B cell (primary cell): Measurements from ENCODE around the gene TMEM163. TPM values are rescaled to one million over a fixed set of nuclear protein-coding genes. Genes with fewer than 3 reads are reported as not detected.

ENCODE experiments used
- ATAC-seq: fragments of 200-7000 bp; cut with Tn5 transposase; one replicate; pipeline ENCODE4 v1.10.0; 2021; ENCODE audit warnings: low read depth, mild to moderate bottlenecking, moderate number of reproducible peaks, moderate library complexity
- CTCF ChIA-PET: fragments of 350-600 bp; sonication (Branson Sonifier 250); formaldehyde crosslinking; loops from one replicate; lab custom pipeline; 2021; ENCODE audit warnings: antibody characterized with exemption, inconsistent platforms; lab: Charles Lee
- POLR2A ChIA-PET: fragments of 350-600 bp; sonication (Branson Sonifier 250); formaldehyde crosslinking; loops from one replicate; lab custom pipeline; 2021; ENCODE audit warnings: antibody characterized with exemption; lab: Charles Lee
- DNase-seq: peaks from one replicate; pipeline ENCODE4 v3.0.0; 2013
- H2AFZ ChIP-seq: 2 replicates; pipeline ENCODE4 v1.6.1; 2012; ENCODE audit warnings: mild to moderate bottlenecking, low read depth, low read length; ENCODE audit not compliant: insufficient read depth, poor library complexity, severe bottlenecking
- H3K27ac ChIP-seq, 2 donors: 1 replicate in 1 of 2; 2 replicates in 1 of 2; pipeline ENCODE4 v1.5.1; 2012 to 2013; ENCODE audit warnings: low read length in 2 of 2, mild to moderate bottlenecking in 2 of 2, moderate library complexity in 1 of 2
- H3K27me3 ChIP-seq, 4 experiments: fragments of 200-600 bp in 1 of 4; sonication (generic) in 1 of 4; replicated peaks in 1 of 4; 1 replicate in 2 of 4; 2 replicates in 2 of 4; pipeline versions ENCODE4 v1.6.1 to v1.7.0; 2013 to 2016; ENCODE audit warnings: low read length in 3 of 4, mild to moderate bottlenecking in 2 of 4, mixed read lengths in 1 of 4, moderate library complexity in 1 of 4; ENCODE audit not compliant: insufficient read depth in 4 of 4, control insufficient read depth in 3 of 4; ENCODE audit errors: control extremely low read depth in 1 of 4
- H3K36me3 ChIP-seq, 2 experiments: replicated peaks in 1 of 2; 1 replicate in 1 of 2; 2 replicates in 1 of 2; pipeline versions ENCODE4 v1.6.1 to v1.7.1; 2013; ENCODE audit warnings: low read length in 1 of 2; ENCODE audit not compliant: insufficient read depth in 2 of 2, control insufficient read depth in 1 of 2; ENCODE audit errors: control extremely low read depth in 1 of 2, extremely low read depth in 1 of 2
- H3K4me1 ChIP-seq, 2 donors: fragments of 200-600 bp in 1 of 2; sonication (generic) in 1 of 2; 1 replicate in 1 of 2; 2 replicates in 1 of 2; pipeline versions ENCODE4 v1.5.1 to v1.6.1; 2013 to 2017; ENCODE audit warnings: low read length in 2 of 2; ENCODE audit not compliant: control insufficient read depth in 2 of 2, insufficient read depth in 2 of 2
- H3K4me2 ChIP-seq: replicated peaks from 2 replicates; pipeline ENCODE3; 2012; ENCODE audit warnings: mild to moderate bottlenecking, low read depth, low read length; ENCODE audit not compliant: poor library complexity, severe bottlenecking
- H3K4me3 ChIP-seq, 5 experiments: fragments of 200-600 bp in 1 of 5; sonication (generic) in 1 of 5; 1 replicate in 3 of 5; 2 replicates in 2 of 5; pipeline versions ENCODE4 v1.5.1 to v1.7.0; 2011 to 2016; ENCODE audit warnings: low read length in 4 of 5, mild to moderate bottlenecking in 4 of 5, low read depth in 2 of 5, control low read depth in 1 of 5, moderate library complexity in 1 of 5; ENCODE audit not compliant: insufficient read depth in 1 of 5; ENCODE audit errors: control extremely low read depth in 1 of 5, extremely low read depth in 1 of 5
- H3K79me2 ChIP-seq: fragments of 200-600 bp; sonication (generic); one replicate; pipeline ENCODE4 v1.6.0; 2016; ENCODE audit warnings: low read length; ENCODE audit not compliant: control insufficient read depth, insufficient read depth
- H3K9ac ChIP-seq: fragments of 200-600 bp; sonication (generic); 2 replicates; pipeline ENCODE4 v1.6.1; 2017; ENCODE audit warnings: mild to moderate bottlenecking, low read length, moderate library complexity
- H3K9me3 ChIP-seq, 3 donors: one replicate each; pipeline versions ENCODE4 v1.6.1 to v1.7.1; 2013; ENCODE audit warnings: low read length in 2 of 3; ENCODE audit not compliant: control insufficient read depth in 2 of 3, insufficient read depth in 1 of 3; ENCODE audit errors: control extremely low read depth in 1 of 3
- H4K20me1 ChIP-seq: 2 replicates; pipeline ENCODE4 v1.6.0; 2012; ENCODE audit warnings: mild to moderate bottlenecking, low read length; ENCODE audit not compliant: insufficient read depth, control insufficient read depth, poor library complexity, severe bottlenecking
- H3K27ac Mint-ChIP-seq: one replicate; pipeline ENCODE4 v1.8.0; 2021; ENCODE audit warnings: mixed read lengths
- H3K27me3 Mint-ChIP-seq: one replicate; pipeline ENCODE4 v1.8.0; 2021; ENCODE audit warnings: mixed read lengths
- H3K4me1 Mint-ChIP-seq: one replicate; pipeline ENCODE4 v1.8.0; 2021; ENCODE audit warnings: mixed read lengths
- H3K4me3 Mint-ChIP-seq: one replicate; pipeline ENCODE4 v1.8.0; 2021; ENCODE audit warnings: mixed read lengths
- H3K9me3 Mint-ChIP-seq: one replicate; pipeline ENCODE4 v1.8.0; 2022; ENCODE audit warnings: mixed read lengths; ENCODE audit not compliant: insufficient read depth
- CTCF ChIP-seq: fragments of 200-600 bp; IDR thresholded peaks from one replicate; pipeline ENCODE4 v1.8.0; 2022; ENCODE audit warnings: antibody characterized with exemption, mild to moderate bottlenecking
- EZH2 ChIP-seq: IDR thresholded peaks from 2 replicates; pipeline ENCODE4 v1.6.1; 2012; ENCODE audit warnings: borderline replicate concordance, low read depth, mild to moderate bottlenecking, moderate library complexity, low read length; ENCODE audit not compliant: insufficient read depth, poor library complexity, severe bottlenecking
- WGBS: methylation state at CpG from one replicate; pipeline ENCODE4 v1.1.5; 2013; ENCODE audit warnings: missing lambda C conversion rate; ENCODE audit not compliant: insufficient coverage; 5-methylcytosine and 5-hydroxymethylcytosine counted together
- intact Hi-C: fragments of 100-400 bp; cut with micrococcal nuclease; formaldehyde crosslinking; loops from one replicate; pipeline ENCODE4 v1.10.0; 2022
- polyA plus RNA-seq: library from polyadenylated mRNA; depleted of rRNA; stranded (reverse); fragments of >200 nt; gene quantifications from 2 replicates; pipeline ENCODE4 v1.2.3, GENCODE V29; 2012
- total RNA-seq, 2 donors: library from RNA; stranded (reverse); fragments of 120-200 nt in 1 of 2; gene quantifications; 1 replicate in 1 of 2; 2 replicates in 1 of 2; pipeline versions ENCODE4 v1.2.3 to v1.2.4, GENCODE V29; 2013 to 2022

The TMEM163 gene
- total and polyA plus RNA-seq, 2 donors (not counting 1 experiment from before 2014, with no cell fraction given): 2.6 to 5.6 TPM

- ChIA-PET CTCF (no interaction called here), POLR2A (no interaction called here)
- Histone ChIP-seq H3K9me3 (no peaks in the 10 kb centered on the region), H3K27ac (no peak overlapping the region), H3K4me1 (no peaks in the 10 kb centered on the region), H3K27me3 (no peaks in the 10 kb centered on the region), H2AFZ (no peak overlapping the region), H4K20me1 (no peaks in the 10 kb centered on the region), H3K36me3 (no peaks in the 10 kb centered on the region), H3K4me2 (no peak overlapping the region), H3K4me3 (no peak overlapping the region), H3K79me2 (no peaks in the 10 kb centered on the region), H3K9ac (no peak overlapping the region)
- no peak for ATAC-seq
- H3K27me3 Mint-ChIP-seq: no peaks in the 10 kb centered on the region
- no peak for TF ChIP-seq CTCF
- no peak for TF ChIP-seq EZH2
- no peaks in the 10 kb centered on the region for H3K4me1 Mint-ChIP-seq
- 89% methylated on average over 3 of the region's 9 CpGs for WGBS
- intact Hi-C loops: no loop called here
- H3K9me3 Mint-ChIP-seq: no peaks in the 10 kb centered on the region
- H3K4me3 Mint-ChIP-seq: no peak overlapping the region
- H3K27ac Mint-ChIP-seq: no peak overlapping the region
- DNase-seq: no peak
These were observed 218.4 kb downstream of the TMEM163 start for GRCh38 chr2:134500211-134500935.

GRCh38 chr2:134499307-134499926 lies 219.4 kb downstream of the TMEM163 start:
- no peaks in the 10 kb centered on the region for H3K4me1 ChIP-seq
- H3K4me3 ChIP-seq: no peak overlapping the region
- intact Hi-C loops: no loop called here
- H3K4me2 ChIP-seq: no peak overlapping the region
- H3K27me3 Mint-ChIP-seq: no peaks in the 10 kb centered on the region
- H3K9me3 ChIP-seq: no peaks in the 10 kb centered on the region
- H3K9me3 Mint-ChIP-seq: no peaks in the 10 kb centered on the region
- CTCF ChIA-PET: no interaction called here
- no peak overlapping the region for H3K27ac ChIP-seq
- ATAC-seq (no peak), DNase-seq (no peak)
- no peak overlapping the region for H3K27ac Mint-ChIP-seq
- H3K4me1 Mint-ChIP-seq: no peaks in the 10 kb centered on the region
- H3K79me2 ChIP-seq: no peaks in the 10 kb centered on the region
- POLR2A ChIA-PET: no interaction called here
- H3K9ac ChIP-seq: no peak overlapping the region
- no peak overlapping the region for H3K4me3 Mint-ChIP-seq
- no peaks in the 10 kb centered on the region for H4K20me1 ChIP-seq
- 73% methylated on average over 6 of the region's 9 CpGs for WGBS
- H3K27me3 ChIP-seq: no peaks in the 10 kb centered on the region
- TF ChIP-seq CTCF (no peak), EZH2 (no peak)
- H3K36me3 ChIP-seq: no peaks in the 10 kb centered on the region
- no peak overlapping the region for H2AFZ ChIP-seq
